HCT116 (cell line): ENCODE measurements around the gene DLL1. TPM values are rescaled to one million over a fixed set of nuclear protein-coding genes. Genes with fewer than 3 reads are reported as not detected.

Source experiments
- ATAC-seq: fragments of 200-7000 bp; cut with Tn5 transposase; 2 replicates; pipeline ENCODE4 v1.9.1; 2020; ENCODE audit warnings: mild to moderate bottlenecking, moderate library complexity
- BruUV-seq: library from RNA; stranded (reverse); fragments of 400-500 nt; replicated peaks from 2 replicates; lab custom pipeline; 2021; lab: Mats Ljungman, UMichigan
- CTCF ChIA-PET: fragments of 300-600 bp; sonication (Branson Sonifier 250); formaldehyde crosslinking; loops from one replicate; lab custom pipeline; 2021; ENCODE audit warnings: antibody characterized with exemption; lab: Charles Lee
- POLR2A ChIA-PET: fragments of 300-600, 350-600 bp; sonication (Branson Sonifier 250); formaldehyde crosslinking; loops from one replicate; lab custom pipeline; 2021; ENCODE audit warnings: antibody characterized with exemption; lab: Charles Lee
- RAD21 ChIA-PET, 2 experiments: fragments of 300-600 bp; sonication (Branson Sonifier 250); formaldehyde crosslinking; loops; one replicate each; lab custom pipeline; 2023; ENCODE audit warnings: low total read pairs in 2 of 2; ENCODE audit not compliant: uncharacterized antibody in 2 of 2, unreplicated experiment in 2 of 2, low non-redundant PET in 1 of 2; lab: Charles Lee
- DNase-seq: peaks from one replicate; pipeline ENCODE4 v3.0.0-alpha.2; 2010; ENCODE audit warnings: low read depth, low spot score
- H2AFZ ChIP-seq: fragments of 200-600 bp; shearing (Covaris generic), sonication (generic); 2 replicates; pipeline ENCODE4 v1.6.1; 2017; ENCODE audit warnings: low read depth, mixed run types, mixed read lengths, antibody characterized with exemption, low read length; ENCODE audit not compliant: poor library complexity, severe bottlenecking
- H3K27ac ChIP-seq: 2 replicates; pipeline ENCODE4 v1.5.1; 2012; ENCODE audit warnings: low read depth, low read length
- H3K27me3 ChIP-seq: fragments of 200-600 bp; sonication (generic); 2 replicates; pipeline ENCODE4 v1.6.1; 2016; ENCODE audit warnings: mixed run types, low read length, mixed read lengths; ENCODE audit not compliant: insufficient read depth
- H3K36me3 ChIP-seq, 2 experiments: fragments of 200-500 bp in 1 of 2; fragments of 200-600 bp in 1 of 2; sonication (Bioruptor generic) in 1 of 2; sonication (generic) in 1 of 2; 2 replicates each; pipeline versions ENCODE4 v1.5.1 to v1.6.1; 2014 to 2016; ENCODE audit warnings: low read length in 2 of 2, inconsistent platforms in 1 of 2, mixed read lengths in 1 of 2, mixed run types in 1 of 2; ENCODE audit not compliant: insufficient read depth in 2 of 2, control insufficient read depth in 1 of 2
- H3K4me1 ChIP-seq, 2 experiments: fragments of 200-600 bp in 1 of 2; sonication (generic) in 1 of 2; 2 replicates each; pipeline versions ENCODE4 v1.5.1 to v1.6.1; 2012 to 2017; ENCODE audit warnings: low read length in 2 of 2, inconsistent platforms in 1 of 2, mild to moderate bottlenecking in 1 of 2, mixed read lengths in 1 of 2, mixed run types in 1 of 2, moderate library complexity in 1 of 2; ENCODE audit not compliant: insufficient read depth in 2 of 2, control insufficient read depth in 1 of 2
- H3K4me2 ChIP-seq: fragments of 200-600 bp; sonication (generic); 2 replicates; pipeline ENCODE4 v1.6.1; 2017; ENCODE audit warnings: mixed run types, low read length, mixed read lengths
- H3K4me3 ChIP-seq, 2 experiments: fragments of 200-600 bp in 1 of 2; sonication (generic) in 1 of 2; replicated peaks in 1 of 2; 2 replicates each; pipeline ENCODE4 v1.5.1; 2011 to 2016; ENCODE audit warnings: low read length in 2 of 2, control low read depth in 1 of 2, low read depth in 1 of 2, mild to moderate bottlenecking in 1 of 2, mixed read lengths in 1 of 2, mixed run types in 1 of 2
- H3K79me2 ChIP-seq: fragments of 200-600 bp; sonication (generic); 2 replicates; pipeline ENCODE4 v1.6.1; 2017; ENCODE audit warnings: mild to moderate bottlenecking, mixed run types, low read length, moderate library complexity, mixed read lengths; ENCODE audit not compliant: insufficient read depth
- H3K9ac ChIP-seq: fragments of 200-600 bp; sonication (generic); 2 replicates; pipeline ENCODE4 v1.6.1; 2016; ENCODE audit warnings: low read length, mixed read lengths
- H3K9me2 ChIP-seq: fragments of 200-600 bp; sonication (generic), shearing (Covaris generic); 2 replicates; pipeline ENCODE4 v1.6.1; 2017; ENCODE audit warnings: mixed run types, mild to moderate bottlenecking, moderate library complexity; ENCODE audit not compliant: insufficient read depth
- H3K9me3 ChIP-seq, 2 experiments: fragments of 200-500 bp in 1 of 2; fragments of 200-600 bp in 1 of 2; sonication (Bioruptor generic) in 1 of 2; sonication (generic) in 1 of 2; 2 replicates each; pipeline ENCODE4 v1.6.1; 2014 to 2017; ENCODE audit warnings: low read length in 2 of 2, mixed read lengths in 2 of 2, inconsistent platforms in 1 of 2, low read depth in 1 of 2, mild to moderate bottlenecking in 1 of 2, mixed run types in 1 of 2, moderate library complexity in 1 of 2; ENCODE audit not compliant: control insufficient read depth in 1 of 2, insufficient read depth in 1 of 2
- H4K20me1 ChIP-seq: fragments of 200-600 bp; sonication (generic), shearing (Covaris generic); 2 replicates; pipeline ENCODE4 v1.6.1; 2017; ENCODE audit warnings: mixed run types, mild to moderate bottlenecking, moderate library complexity; ENCODE audit not compliant: insufficient read depth
- CBX3 ChIP-seq: IDR thresholded peaks from 2 replicates; pipeline ENCODE4 v1.6.1; 2012; ENCODE audit warnings: low read depth
- CTCF ChIP-seq, 3 experiments: fragments of 200-600 bp in 1 of 3; sonication (generic) in 1 of 3; IDR thresholded peaks in 2 of 3; conservative IDR thresholded peaks in 1 of 3; 2 replicates each; pipeline ENCODE4 v1.5.1; 2012 to 2017; ENCODE audit warnings: low read depth in 2 of 3, low read length in 2 of 3, antibody characterized with exemption in 1 of 3, borderline replicate concordance in 1 of 3, control low read depth in 1 of 3, mild to moderate bottlenecking in 1 of 3, mixed read lengths in 1 of 3, mixed run types in 1 of 3, moderate library complexity in 1 of 3; ENCODE audit not compliant: insufficient read depth in 1 of 3
- EGR1 ChIP-seq: IDR thresholded peaks from 2 replicates; pipeline ENCODE4 v1.6.1; 2012; ENCODE audit warnings: low read depth
- EZH2phosphoT487 ChIP-seq: fragments of 200-600 bp; IDR thresholded peaks from 2 replicates; pipeline ENCODE4 v1.6.1; 2018; ENCODE audit warnings: antibody characterized with exemption, borderline replicate concordance
- FOSL1 ChIP-seq: IDR thresholded peaks from 2 replicates; pipeline ENCODE4 v1.6.1; 2012; ENCODE audit warnings: low read depth
- intact Hi-C: fragments of 100-400 bp; cut with micrococcal nuclease; formaldehyde crosslinking; loops from 2 replicates; pipeline ENCODE4 v1.10.0; 2022
- total RNA-seq: library from RNA; stranded (reverse); gene quantifications from one replicate; pipeline ENCODE4 v1.2.1, GENCODE V29; 2021; ENCODE audit not compliant: unreplicated experiment
- TF ChIP-seq, protein P1 (sequence below): IDR thresholded peaks from 2 replicates; pipeline ENCODE4 v1.6.1; 2012; ENCODE audit warnings: low read depth

The DLL1 gene
- total RNA-seq, 1 experiment from 2014 or later, result 5.3 TPM

DNA sequence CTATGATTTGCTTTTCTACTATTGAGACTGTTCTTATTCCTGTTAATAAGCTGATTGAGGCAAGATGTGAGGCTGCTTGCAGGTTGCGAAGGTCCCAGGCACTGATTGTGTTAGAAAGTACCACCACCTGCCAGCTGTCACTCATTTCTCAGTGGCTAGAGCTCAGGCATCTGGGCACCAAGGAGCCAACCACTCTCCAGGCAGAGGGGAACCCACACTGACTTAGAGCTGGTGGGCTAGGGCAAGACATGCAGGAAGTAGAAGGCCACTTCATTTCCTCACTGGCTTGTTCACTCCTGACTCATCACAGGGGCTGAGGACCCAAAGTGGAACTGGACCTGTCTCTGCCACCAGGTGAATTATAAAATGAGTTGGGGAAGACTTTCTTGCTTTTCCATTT, 7.8 kb upstream of the DLL1 start:
- Histone ChIP-seq H3K9ac (no peak overlapping the region), H3K79me2 (no peaks in the 10 kb centered on the region), H3K4me2 (no peak overlapping the region), H3K4me1 (peaks cover 4 to 14% of the 10 kb centered on the region in 2 experiments; a peak in 2 of 4 replicates), H3K9me2 (no peaks in the 10 kb centered on the region), H3K4me3 (no peak overlapping the region), H3K27me3 (peaks cover 4% of the 10 kb centered on the region; the same call in 1 of the 2 replicates), H3K27ac (no peak overlapping the region), H3K36me3 (no peaks in the 10 kb centered on the region), H3K9me3 (peaks cover 0 to 7% of the 10 kb centered on the region in 2 experiments; a peak in 1 of 4 replicates), H2AFZ (no peak overlapping the region), H4K20me1 (no peaks in the 10 kb centered on the region)
- POLR2A ChIA-PET, result no interaction called here
- RAD21 ChIA-PET, result no interaction called here
- CTCF ChIA-PET, result no interaction called here
- intact Hi-C loops, result loop anchor here (10.0 kb wide), 1 partner anchor 226 kb away; no protein-coding TSS in a partner anchor
- DNase-seq (no peak), ATAC-seq (no peak)
- TF ChIP-seq CBX3, result no peak
- no peak for TF ChIP-seq EZH2phosphoT487
- no peak for TF ChIP-seq FOSL1
- TF ChIP-seq CTCF (IDR thresholded peaks at IDR 0.05 in 2 of 3, conservative IDR thresholded peaks at IDR 0.05 in 1 of 3; ENCODE audit: borderline replicate concordance in 1 of 3, insufficient read depth in 1 of 3, low read depth in 2 of 3, low read length in 2 of 3), result no peak
- TF ChIP-seq, protein P1, sequence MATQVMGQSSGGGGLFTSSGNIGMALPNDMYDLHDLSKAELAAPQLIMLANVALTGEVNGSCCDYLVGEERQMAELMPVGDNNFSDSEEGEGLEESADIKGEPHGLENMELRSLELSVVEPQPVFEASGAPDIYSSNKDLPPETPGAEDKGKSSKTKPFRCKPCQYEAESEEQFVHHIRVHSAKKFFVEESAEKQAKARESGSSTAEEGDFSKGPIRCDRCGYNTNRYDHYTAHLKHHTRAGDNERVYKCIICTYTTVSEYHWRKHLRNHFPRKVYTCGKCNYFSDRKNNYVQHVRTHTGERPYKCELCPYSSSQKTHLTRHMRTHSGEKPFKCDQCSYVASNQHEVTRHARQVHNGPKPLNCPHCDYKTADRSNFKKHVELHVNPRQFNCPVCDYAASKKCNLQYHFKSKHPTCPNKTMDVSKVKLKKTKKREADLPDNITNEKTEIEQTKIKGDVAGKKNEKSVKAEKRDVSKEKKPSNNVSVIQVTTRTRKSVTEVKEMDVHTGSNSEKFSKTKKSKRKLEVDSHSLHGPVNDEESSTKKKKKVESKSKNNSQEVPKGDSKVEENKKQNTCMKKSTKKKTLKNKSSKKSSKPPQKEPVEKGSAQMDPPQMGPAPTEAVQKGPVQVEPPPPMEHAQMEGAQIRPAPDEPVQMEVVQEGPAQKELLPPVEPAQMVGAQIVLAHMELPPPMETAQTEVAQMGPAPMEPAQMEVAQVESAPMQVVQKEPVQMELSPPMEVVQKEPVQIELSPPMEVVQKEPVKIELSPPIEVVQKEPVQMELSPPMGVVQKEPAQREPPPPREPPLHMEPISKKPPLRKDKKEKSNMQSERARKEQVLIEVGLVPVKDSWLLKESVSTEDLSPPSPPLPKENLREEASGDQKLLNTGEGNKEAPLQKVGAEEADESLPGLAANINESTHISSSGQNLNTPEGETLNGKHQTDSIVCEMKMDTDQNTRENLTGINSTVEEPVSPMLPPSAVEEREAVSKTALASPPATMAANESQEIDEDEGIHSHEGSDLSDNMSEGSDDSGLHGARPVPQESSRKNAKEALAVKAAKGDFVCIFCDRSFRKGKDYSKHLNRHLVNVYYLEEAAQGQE, result no peak
- TF ChIP-seq EGR1, result no peak
- BruUV-seq, result no TSS peak
